CD4-positive, CD25-positive, alpha-beta regulatory T cell (primary cell): ENCODE results near the gene IGFBP2. TPM values are rescaled to one million over a fixed set of nuclear protein-coding genes. Genes with fewer than 3 reads are reported as not detected.

Source experiments
- ATAC-seq, 2 donors: fragments of 150-1000 bp; cut with Tn5 transposase; one replicate each; pipeline ENCODE4 v1.10.0; 2021; ENCODE audit warnings: low read depth in 2 of 2, moderate number of reproducible peaks in 2 of 2, moderate library complexity in 1 of 2
- DNase-seq, 3 donors: peaks; one replicate each; pipeline versions ENCODE4 v3.0.0 to v3.0.0-alpha.2; 2012 to 2022; ENCODE audit warnings: mixed read lengths in 1 of 3
- H3K27ac ChIP-seq: one replicate; pipeline ENCODE4 v1.7.0; 2013; ENCODE audit warnings: mild to moderate bottlenecking, low read length; ENCODE audit not compliant: insufficient read depth, poor library complexity, severe bottlenecking
- H3K27me3 ChIP-seq: one replicate; pipeline ENCODE4 v1.7.0; 2013; ENCODE audit warnings: low read length; ENCODE audit not compliant: control insufficient read depth, insufficient read depth
- H3K36me3 ChIP-seq: one replicate; pipeline ENCODE4 v1.7.0; 2013; ENCODE audit warnings: mild to moderate bottlenecking, low read length, moderate library complexity; ENCODE audit not compliant: control insufficient read depth, insufficient read depth
- H3K4me1 ChIP-seq: 2 replicates; pipeline ENCODE4 v1.7.0; 2013; ENCODE audit warnings: mild to moderate bottlenecking, low read length; ENCODE audit not compliant: insufficient read depth, control insufficient read depth, poor library complexity, severe bottlenecking
- H3K4me3 ChIP-seq: one replicate; pipeline ENCODE4 v1.7.0; 2013; ENCODE audit warnings: low read depth, mild to moderate bottlenecking, low read length, moderate library complexity
- H3K9me3 ChIP-seq, 2 experiments: 1 replicate in 1 of 2; 2 replicates in 1 of 2; pipeline ENCODE4 v1.7.0; 2013; ENCODE audit warnings: low read length in 2 of 2, mild to moderate bottlenecking in 1 of 2, moderate library complexity in 1 of 2; ENCODE audit not compliant: control insufficient read depth in 2 of 2
- H3K27ac Mint-ChIP-seq, 3 donors: one replicate each; pipeline ENCODE4 v1.8.0; 2020 to 2022; ENCODE audit warnings: mild to moderate bottlenecking in 3 of 3, mixed read lengths in 3 of 3, moderate library complexity in 2 of 3
- H3K27me3 Mint-ChIP-seq: one replicate; pipeline ENCODE4 v1.8.0; 2022; ENCODE audit warnings: mild to moderate bottlenecking, mixed read lengths
- H3K36me3 Mint-ChIP-seq: one replicate; pipeline ENCODE4 v1.8.0; 2020; ENCODE audit warnings: mixed read lengths
- H3K4me1 Mint-ChIP-seq, 4 donors: one replicate each; pipeline ENCODE4 v1.8.0; 2020 to 2022; ENCODE audit warnings: mixed read lengths in 4 of 4, mild to moderate bottlenecking in 1 of 4
- H3K4me3 Mint-ChIP-seq, 4 donors: one replicate each; pipeline ENCODE4 v1.8.0; 2020 to 2022; ENCODE audit warnings: mild to moderate bottlenecking in 4 of 4, mixed read lengths in 4 of 4, moderate library complexity in 3 of 4
- H3K9me3 Mint-ChIP-seq, 7 donors: one replicate each; pipeline ENCODE4 v1.8.0; 2020 to 2022; ENCODE audit warnings: mixed read lengths in 7 of 7, mild to moderate bottlenecking in 3 of 7, moderate library complexity in 2 of 7
- polyA plus RNA-seq, 4 donors: library from polyadenylated mRNA; unstranded; fragments of 300-500 nt; fragmentation: Illumina TruSeq; gene quantifications; one replicate each; pipeline ENCODE4 v1.2.3, GENCODE V29; 2021
- total RNA-seq: library from RNA; stranded (reverse); gene quantifications from one replicate; pipeline ENCODE4 v1.2.3, GENCODE V29; 2022

Gene IGFBP2
- total and polyA plus RNA-seq, 5 donors from 2014 or later = not detected

DNA sequence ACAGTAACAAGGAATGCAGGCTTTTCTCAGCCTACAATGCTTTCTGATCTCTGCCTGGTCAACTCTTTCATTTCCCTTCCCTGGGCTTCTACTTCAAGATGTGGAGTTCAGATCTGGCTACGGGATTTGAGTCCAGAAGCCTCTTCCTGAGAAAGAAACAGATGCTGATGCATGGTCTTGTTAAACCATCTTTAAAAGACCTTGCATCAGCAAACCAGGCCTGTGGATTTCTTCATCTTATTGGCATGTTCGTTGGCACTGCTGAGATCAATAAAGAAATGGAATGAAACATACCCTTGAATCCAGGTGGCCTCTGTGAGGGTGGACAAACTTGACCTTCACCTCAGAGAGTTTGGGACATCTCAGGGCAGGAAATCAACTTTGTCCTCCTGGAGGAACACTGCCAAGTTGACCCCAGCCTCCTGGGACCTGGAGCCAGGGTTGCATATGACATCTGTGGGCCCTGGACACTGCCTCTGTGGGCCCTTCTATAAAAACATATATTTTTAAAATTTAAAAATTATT lies 21.4 kb downstream of the IGFBP2 start:
- Histone ChIP-seq H3K9me3 (no peaks in the 10 kb centered on the region), H3K36me3 (no peaks in the 10 kb centered on the region), H3K27ac (no peak overlapping the region), H3K4me1 (no peaks in the 10 kb centered on the region), H3K4me3 (no peak overlapping the region), H3K27me3 (no peaks in the 10 kb centered on the region)
- Mint-ChIP-seq H3K4me1 (no peaks in the 10 kb centered on the region), H3K4me3 (no peak overlapping the region), H3K27me3 (peaks cover 4% of the 10 kb centered on the region), H3K36me3 (no peaks in the 10 kb centered on the region), H3K27ac (no peak overlapping the region), H3K9me3 (no peaks in the 10 kb centered on the region)
- ATAC-seq (no peak), DNase-seq (no peak)

DNA sequence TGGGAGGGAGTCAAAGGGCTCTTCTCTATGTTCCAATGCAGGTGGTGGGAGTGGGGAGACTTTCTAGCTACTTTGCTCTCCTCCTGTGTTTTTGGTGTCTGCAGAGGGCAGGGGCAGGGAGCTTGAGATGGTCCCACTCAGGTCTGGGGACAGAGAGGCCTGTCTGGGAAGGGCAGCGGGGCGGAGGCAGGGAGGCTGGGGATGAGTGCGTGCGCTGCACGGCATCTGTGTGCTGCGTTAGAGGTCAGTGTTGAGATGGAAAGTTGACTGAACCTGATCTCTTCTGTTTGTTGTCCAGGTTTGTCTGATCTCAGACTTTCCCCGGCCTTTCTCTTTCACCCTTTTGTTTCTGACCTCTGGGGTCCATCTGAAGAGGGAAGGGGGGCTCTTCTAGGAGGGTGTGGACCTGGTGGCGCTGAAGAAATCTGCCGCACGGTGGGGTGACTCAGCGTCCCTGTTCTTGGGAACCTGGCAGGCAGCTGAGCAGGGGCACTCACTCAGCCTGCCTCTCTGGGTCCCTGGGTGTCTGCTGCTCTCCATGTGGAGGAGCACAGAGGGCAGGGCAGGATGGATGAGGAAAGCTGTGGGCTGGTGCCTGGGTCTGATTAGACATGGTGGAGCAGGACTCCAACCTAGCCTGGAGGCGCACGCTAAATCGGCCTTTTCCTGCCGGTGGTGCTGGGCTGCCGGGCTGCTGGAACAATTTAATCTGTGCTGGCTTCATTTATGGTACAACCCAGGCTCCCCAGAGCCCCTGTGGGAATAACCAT lies 24.1 kb downstream of the IGFBP2 start:
- no peak overlapping the region for H3K4me3 ChIP-seq
- no peaks in the 10 kb centered on the region for H3K9me3 Mint-ChIP-seq
- H3K27ac Mint-ChIP-seq = no peak overlapping the region
- no peak for DNase-seq
- no peaks in the 10 kb centered on the region for H3K9me3 ChIP-seq
- H3K36me3 Mint-ChIP-seq = no peaks in the 10 kb centered on the region
- no peak overlapping the region for H3K4me3 Mint-ChIP-seq
- ATAC-seq = no peak
- H3K4me1 ChIP-seq = no peaks in the 10 kb centered on the region
- no peaks in the 10 kb centered on the region for H3K4me1 Mint-ChIP-seq
- H3K27me3 ChIP-seq = no peaks in the 10 kb centered on the region
- H3K27ac ChIP-seq = no peak overlapping the region
- H3K27me3 Mint-ChIP-seq = peaks cover 9% of the 10 kb centered on the region
- H3K36me3 ChIP-seq = no peaks in the 10 kb centered on the region

DNA sequence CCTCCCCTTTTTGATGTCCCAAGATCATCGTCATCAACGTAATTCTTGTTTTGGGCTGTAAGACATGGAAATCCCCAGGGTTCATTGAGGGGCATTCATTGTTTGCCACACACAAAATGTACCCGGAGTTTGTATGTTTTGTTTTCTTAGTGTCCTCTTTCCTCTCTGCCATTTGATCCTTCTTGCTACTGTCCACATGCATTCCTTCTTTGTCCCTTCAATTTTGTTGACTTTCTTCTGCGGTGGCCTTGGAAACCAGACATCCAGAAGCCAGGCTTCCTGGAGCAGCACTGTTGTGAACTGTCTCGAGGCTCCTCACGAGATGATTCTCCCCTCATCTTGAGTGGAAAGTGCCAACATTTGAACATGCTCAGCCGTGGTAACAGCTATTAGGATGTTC lies 24.8 kb downstream of the IGFBP2 start:
- no peaks in the 10 kb centered on the region for H3K4me1 Mint-ChIP-seq
- H3K9me3 Mint-ChIP-seq = no peaks in the 10 kb centered on the region
- ATAC-seq (no peak), DNase-seq (no peak)
- H3K36me3 Mint-ChIP-seq = no peaks in the 10 kb centered on the region
- Histone ChIP-seq H3K27me3 (no peaks in the 10 kb centered on the region), H3K4me3 (no peak overlapping the region), H3K27ac (no peak overlapping the region), H3K9me3 (no peaks in the 10 kb centered on the region), H3K36me3 (no peaks in the 10 kb centered on the region), H3K4me1 (no peaks in the 10 kb centered on the region)
- no peak overlapping the region for H3K4me3 Mint-ChIP-seq
- H3K27me3 Mint-ChIP-seq = peaks cover 9% of the 10 kb centered on the region
- peak overlapping the region in 1 of 3 donors; percentile 53 for H3K27ac Mint-ChIP-seq

DNA sequence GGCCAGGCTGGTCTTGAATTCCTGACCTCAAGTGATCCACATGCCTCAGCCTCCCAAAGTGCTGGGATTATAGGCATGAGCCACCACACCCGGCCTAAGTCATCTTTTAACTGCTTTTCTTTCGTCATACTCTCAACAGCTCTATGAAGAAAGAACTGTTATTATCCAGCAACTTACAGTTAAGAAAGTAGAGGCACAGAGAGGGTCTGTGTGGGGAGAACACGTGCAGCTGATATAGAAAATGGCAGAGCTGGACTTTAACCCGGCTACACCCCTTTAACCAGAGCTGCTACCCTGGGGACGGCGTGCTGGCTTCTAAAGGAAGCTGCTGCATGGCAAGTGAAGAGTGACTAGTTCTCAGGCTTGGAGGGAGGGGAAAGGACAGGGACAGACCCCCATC lies 25.5 kb downstream of the IGFBP2 start:
- no peak overlapping the region for H3K27ac ChIP-seq
- Mint-ChIP-seq H3K4me1 (no peaks in the 10 kb centered on the region), H3K9me3 (no peaks in the 10 kb centered on the region), H3K4me3 (no peak overlapping the region), H3K27ac (no peak overlapping the region), H3K36me3 (no peaks in the 10 kb centered on the region), H3K27me3 (peaks cover 9% of the 10 kb centered on the region)
- no peaks in the 10 kb centered on the region for H3K27me3 ChIP-seq
- H3K4me3 ChIP-seq = no peak overlapping the region
- no peaks in the 10 kb centered on the region for H3K9me3 ChIP-seq
- no peaks in the 10 kb centered on the region for H3K4me1 ChIP-seq
- ATAC-seq (no peak), DNase-seq (no peak)
- H3K36me3 ChIP-seq = no peaks in the 10 kb centered on the region

DNA sequence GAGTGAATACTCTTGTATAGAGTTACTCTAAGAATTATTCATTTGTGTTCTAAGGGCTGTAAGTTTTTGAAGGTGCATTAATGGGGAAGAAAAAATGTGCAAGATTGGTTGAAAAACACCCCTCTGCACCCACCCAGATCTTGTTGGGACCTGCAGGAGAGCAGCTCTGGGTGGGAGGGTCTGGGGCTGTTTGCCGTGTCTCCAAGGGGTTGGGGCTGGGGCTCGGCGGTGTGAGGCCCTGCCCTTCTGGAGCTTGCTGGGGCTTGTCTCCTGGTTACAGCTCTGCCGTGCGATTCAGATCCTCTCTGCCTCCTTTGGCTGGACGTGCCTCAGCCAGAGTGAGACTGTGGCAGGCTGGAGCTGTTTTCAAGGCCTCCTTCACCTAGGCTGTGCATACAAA lies 26.1 kb downstream of the IGFBP2 start:
- Mint-ChIP-seq H3K4me3 (no peak overlapping the region), H3K27ac (no peak overlapping the region), H3K27me3 (peaks cover 9% of the 10 kb centered on the region), H3K9me3 (no peaks in the 10 kb centered on the region), H3K4me1 (no peaks in the 10 kb centered on the region), H3K36me3 (no peaks in the 10 kb centered on the region)
- no peak for ATAC-seq
- Histone ChIP-seq H3K36me3 (no peaks in the 10 kb centered on the region), H3K4me1 (no peaks in the 10 kb centered on the region), H3K27ac (no peak overlapping the region), H3K9me3 (no peaks in the 10 kb centered on the region), H3K4me3 (no peak overlapping the region), H3K27me3 (no peaks in the 10 kb centered on the region)
- no peak for DNase-seq

DNA sequence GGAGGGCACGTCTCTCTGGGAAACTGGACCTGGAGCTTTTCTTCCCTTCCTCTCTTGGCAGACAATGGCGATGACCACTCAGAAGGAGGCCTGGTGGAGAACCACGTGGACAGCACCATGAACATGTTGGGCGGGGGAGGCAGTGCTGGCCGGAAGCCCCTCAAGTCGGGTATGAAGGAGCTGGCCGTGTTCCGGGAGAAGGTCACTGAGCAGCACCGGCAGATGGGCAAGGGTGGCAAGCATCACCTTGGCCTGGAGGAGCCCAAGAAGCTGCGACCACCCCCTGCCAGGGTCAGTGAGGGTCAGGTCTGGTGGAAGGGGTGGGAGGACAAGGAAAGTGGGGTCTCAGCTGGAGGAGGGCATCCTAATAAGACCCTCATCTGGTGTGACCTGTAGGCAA lies 27.3 kb downstream of the IGFBP2 start:
- Histone ChIP-seq H3K4me3 (no peak overlapping the region), H3K36me3 (no peaks in the 10 kb centered on the region), H3K27ac (no peak overlapping the region), H3K9me3 (no peaks in the 10 kb centered on the region), H3K27me3 (no peaks in the 10 kb centered on the region), H3K4me1 (no peaks in the 10 kb centered on the region)
- no peaks in the 10 kb centered on the region for H3K4me1 Mint-ChIP-seq
- H3K27ac Mint-ChIP-seq = no peak overlapping the region
- H3K27me3 Mint-ChIP-seq = peaks cover 9% of the 10 kb centered on the region
- no peak overlapping the region for H3K4me3 Mint-ChIP-seq
- no peak for ATAC-seq
- no peaks in the 10 kb centered on the region for H3K9me3 Mint-ChIP-seq
- no peak for DNase-seq
- H3K36me3 Mint-ChIP-seq = no peaks in the 10 kb centered on the region

DNA sequence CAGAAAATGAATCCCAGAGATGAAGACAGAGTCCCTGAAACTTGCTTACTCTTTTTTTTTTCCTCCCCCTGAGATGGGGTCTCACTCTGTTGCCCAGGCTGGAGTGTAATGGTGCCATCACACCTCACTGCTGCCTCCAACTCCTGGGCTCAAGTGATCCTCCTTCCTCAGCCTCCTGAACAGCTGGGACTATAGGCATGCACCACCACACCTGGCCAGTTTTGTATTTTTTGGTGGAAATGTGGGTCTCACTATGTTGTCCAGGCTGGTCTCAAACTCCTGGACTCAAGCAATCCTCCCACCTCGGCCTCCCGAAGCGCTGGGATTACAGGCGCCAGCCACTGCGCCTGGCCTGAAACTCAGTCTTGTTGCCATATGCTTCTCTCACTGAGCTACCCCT lies 27.8 kb downstream of the IGFBP2 start:
- Mint-ChIP-seq H3K4me1 (no peaks in the 10 kb centered on the region), H3K36me3 (no peaks in the 10 kb centered on the region), H3K4me3 (no peak overlapping the region), H3K27me3 (peaks cover 9% of the 10 kb centered on the region), H3K27ac (no peak overlapping the region), H3K9me3 (no peaks in the 10 kb centered on the region)
- no peaks in the 10 kb centered on the region for H3K4me1 ChIP-seq
- H3K27ac ChIP-seq = no peak overlapping the region
- no peak overlapping the region for H3K4me3 ChIP-seq
- no peaks in the 10 kb centered on the region for H3K27me3 ChIP-seq
- H3K36me3 ChIP-seq = no peaks in the 10 kb centered on the region
- DNase-seq (no peak), ATAC-seq (no peak)
- no peaks in the 10 kb centered on the region for H3K9me3 ChIP-seq
